Measurements from ENCODE around the gene TRIM44. TPM values are rescaled to one million over a fixed set of nuclear protein-coding genes. Genes with fewer than 3 reads are reported as not detected.
"Not testable (repeated sequence)": the region's sequence is repeated elsewhere in the genome, so short reads cannot be mapped to it uniquely, and the experiment has no call there.

TRIM44 gene
- total RNA-seq, 1 experiment from 2014 or later: 32.2 TPM

GRCh38 chr11:35814720-35815305, 152.2 kb downstream of the TRIM44 start:
- no peak for DNase-seq (ENCODE audit: low spot score)

- DNase-seq (ENCODE audit: low spot score): no peak
Observed at GRCh38 chr11:35815556-35816315, 153.2 kb downstream of the TRIM44 start.

GRCh38 chr11:35820614-35821013, 158.0 kb downstream of the TRIM44 start:
- DNase-seq (ENCODE audit: low spot score): no peak

- no peak for DNase-seq (ENCODE audit: low spot score)
Observed at GRCh38 chr11:35822815-35823495, 160.4 kb downstream of the TRIM44 start.

- DNase-seq (ENCODE audit: low spot score): no peak
Observed at GRCh38 chr11:35823742-35824298, 161.2 kb downstream of the TRIM44 start.

GRCh38 chr11:35825386-35825785, 162.8 kb downstream of the TRIM44 start:
- no peak for DNase-seq (ENCODE audit: low spot score)

- no peak for DNase-seq (ENCODE audit: low spot score)
Observed at GRCh38 chr11:35826006-35826405, 163.4 kb downstream of the TRIM44 start.

GRCh38 chr11:35826949-35827348, 164.4 kb downstream of the TRIM44 start:
- no peak for DNase-seq (ENCODE audit: low spot score)

GRCh38 chr11:35836205-35836604, 173.6 kb downstream of the TRIM44 start:
- DNase-seq (ENCODE audit: low spot score): no peak

GRCh38 chr11:35838071-35838470, 175.5 kb downstream of the TRIM44 start:
- no peak for DNase-seq (ENCODE audit: low spot score)

GRCh38 chr11:35838697-35839367, 176.3 kb downstream of the TRIM44 start:
- not testable (repeated sequence) for DNase-seq (ENCODE audit: low spot score)

GRCh38 chr11:35839368-35840161, 177.0 kb downstream of the TRIM44 start:
- no peak for DNase-seq (ENCODE audit: low spot score)

GRCh38 chr11:35841733-35842132, 179.2 kb downstream of the TRIM44 start:
- no peak for DNase-seq (ENCODE audit: low spot score)

- DNase-seq (ENCODE audit: low spot score): no peak
Observed at GRCh38 chr11:35842958-35843357, 180.4 kb downstream of the TRIM44 start.

GRCh38 chr11:35844579-35844978, 182.0 kb downstream of the TRIM44 start:
- DNase-seq (ENCODE audit: low spot score): no peak

- DNase-seq (ENCODE audit: low spot score): no peak
Observed at GRCh38 chr11:35845860-35846259, 183.3 kb downstream of the TRIM44 start.

- DNase-seq (ENCODE audit: low spot score): no peak
Observed at GRCh38 chr11:35846874-35847273, 184.3 kb downstream of the TRIM44 start.

- DNase-seq (ENCODE audit: low spot score): no peak
Observed at GRCh38 chr11:35847473-35847872, 184.9 kb downstream of the TRIM44 start.

GRCh38 chr11:35848616-35849015, 186.0 kb downstream of the TRIM44 start:
- DNase-seq (ENCODE audit: low spot score): no peak

GRCh38 chr11:35850191-35850590, 187.6 kb downstream of the TRIM44 start:
- DNase-seq (ENCODE audit: low spot score): no peak

- DNase-seq (ENCODE audit: low spot score): no peak
Observed at GRCh38 chr11:35851342-35851741, 188.8 kb downstream of the TRIM44 start.

Measured in HT-29 (cell line).